HG03571 (cell line): Measurements from ENCODE around the gene CYP27A1.

Experiments used
- ATAC-seq: cut with Tn5 transposase; IDR thresholded peaks from one replicate; pipeline ENCODE4 v1.9.1; 2021; ENCODE audit not compliant: unreplicated experiment

The CYP27A1 gene

DNA sequence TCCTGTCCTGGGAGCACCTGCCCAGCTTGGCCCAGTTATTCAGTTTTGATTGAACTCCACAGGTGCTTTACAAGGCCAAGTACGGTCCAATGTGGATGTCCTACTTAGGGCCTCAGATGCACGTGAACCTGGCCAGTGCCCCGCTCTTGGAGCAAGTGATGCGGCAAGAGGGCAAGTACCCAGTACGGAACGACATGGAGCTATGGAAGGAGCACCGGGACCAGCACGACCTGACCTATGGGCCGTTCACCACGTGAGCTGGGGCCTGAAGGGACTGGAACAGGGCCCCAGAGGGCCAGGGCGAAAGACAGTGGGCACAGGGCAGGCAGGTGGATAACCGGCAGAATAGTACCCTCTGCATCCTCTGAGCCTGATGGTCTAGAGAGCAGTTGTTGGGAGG is 27.6 kb downstream of the CYP27A1 start:
- no peak for ATAC-seq

- no peak for ATAC-seq
Measured at GRCh38 chr2:218810256-218810655, 28.3 kb downstream of the CYP27A1 start.

DNA sequence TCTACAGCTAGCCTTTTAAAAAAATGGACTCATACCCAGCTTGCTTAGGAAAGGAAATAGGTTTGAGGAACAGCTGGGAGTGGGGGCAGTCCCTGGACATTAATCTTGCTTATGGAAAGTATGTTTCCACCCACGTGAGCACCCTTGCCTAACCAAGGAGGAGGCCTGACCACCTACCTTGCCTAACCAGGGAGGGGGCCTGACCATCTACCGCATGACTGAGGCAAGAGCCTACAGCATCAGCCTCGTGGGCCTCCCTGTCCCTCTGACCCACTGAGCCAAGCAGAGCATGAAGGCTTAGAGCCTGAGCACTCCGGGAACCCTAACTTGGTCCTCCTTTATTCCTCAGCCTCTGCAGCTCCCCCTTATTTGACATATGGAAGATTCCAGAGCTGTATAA is 29.4 kb downstream of the CYP27A1 start:
- ATAC-seq: no peak

DNA sequence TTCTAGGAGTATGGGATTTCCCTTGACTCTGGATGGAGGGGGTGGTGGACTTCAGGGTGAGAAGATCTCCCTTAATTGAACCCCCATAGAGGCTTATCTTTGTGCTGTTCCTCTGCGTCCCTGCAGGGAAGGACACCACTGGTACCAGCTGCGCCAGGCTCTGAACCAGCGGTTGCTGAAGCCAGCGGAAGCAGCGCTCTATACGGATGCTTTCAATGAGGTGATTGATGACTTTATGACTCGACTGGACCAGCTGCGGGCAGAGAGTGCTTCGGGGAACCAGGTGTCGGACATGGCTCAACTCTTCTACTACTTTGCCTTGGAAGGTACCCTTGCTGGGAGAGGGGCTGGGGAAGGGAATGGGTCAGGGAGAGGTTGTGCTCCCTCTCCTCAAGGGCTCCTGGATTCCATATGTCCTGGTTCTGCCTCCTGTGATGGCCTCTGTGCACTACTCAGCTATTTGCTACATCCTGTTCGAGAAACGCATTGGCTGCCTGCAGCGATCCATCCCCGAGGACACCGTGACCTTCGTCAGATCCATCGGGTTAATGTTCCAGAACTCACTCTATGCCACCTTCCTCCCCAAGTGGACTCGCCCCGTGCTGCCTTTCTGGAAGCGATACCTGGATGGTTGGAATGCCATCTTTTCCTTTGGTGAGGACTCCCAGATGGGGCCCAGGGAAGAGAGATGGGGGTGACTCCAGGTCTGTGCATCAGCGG is 30.3 kb downstream of the CYP27A1 start:
- no peak for ATAC-seq

DNA sequence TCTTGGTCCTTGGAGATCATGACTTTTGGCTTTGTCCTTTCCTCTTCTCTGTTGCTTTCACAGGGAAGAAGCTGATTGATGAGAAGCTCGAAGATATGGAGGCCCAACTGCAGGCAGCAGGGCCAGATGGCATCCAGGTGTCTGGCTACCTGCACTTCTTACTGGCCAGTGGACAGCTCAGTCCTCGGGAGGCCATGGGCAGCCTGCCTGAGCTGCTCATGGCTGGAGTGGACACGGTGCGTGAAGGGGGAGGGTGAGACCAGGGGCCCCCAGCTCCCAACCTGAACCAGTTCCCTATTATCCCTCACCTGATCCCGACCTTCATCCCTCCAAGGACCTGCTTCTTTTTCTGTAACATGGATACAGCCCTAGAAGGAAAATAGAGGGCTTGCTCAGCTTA is 30.9 kb downstream of the CYP27A1 start:
- no peak for ATAC-seq

- no peak for ATAC-seq
Measured at GRCh38 chr2:218813771-218814460, 32.0 kb downstream of the CYP27A1 start.

DNA sequence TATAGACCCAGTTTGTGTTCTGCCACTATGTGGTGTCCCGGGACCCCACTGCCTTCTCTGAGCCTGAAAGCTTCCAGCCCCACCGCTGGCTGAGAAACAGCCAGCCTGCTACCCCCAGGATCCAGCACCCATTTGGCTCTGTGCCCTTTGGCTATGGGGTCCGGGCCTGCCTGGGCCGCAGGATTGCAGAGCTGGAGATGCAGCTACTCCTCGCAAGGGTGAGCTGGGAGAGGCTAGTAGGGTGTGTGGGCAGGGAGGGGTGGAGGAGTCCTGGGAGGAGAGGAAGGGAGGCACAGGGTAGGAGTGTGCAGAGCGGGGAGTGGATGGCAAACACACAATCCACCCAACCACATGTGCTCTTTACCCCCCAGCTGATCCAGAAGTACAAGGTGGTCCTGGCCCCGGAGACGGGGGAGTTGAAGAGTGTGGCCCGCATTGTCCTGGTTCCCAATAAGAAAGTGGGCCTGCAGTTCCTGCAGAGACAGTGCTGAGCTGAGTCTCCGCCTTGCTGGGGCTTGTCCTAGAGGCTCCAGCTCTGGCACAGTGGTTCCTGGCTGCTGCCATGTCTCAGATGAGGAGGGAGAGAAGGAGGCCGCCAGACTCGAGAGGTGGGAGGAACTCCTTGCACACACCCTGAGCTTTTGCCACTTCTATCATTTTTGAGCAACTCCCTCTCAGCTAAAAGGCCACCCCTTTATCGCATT is 32.7 kb downstream of the CYP27A1 start:
- ATAC-seq: no peak

- ATAC-seq: no peak
Measured at GRCh38 chr2:218815244-218815637, 33.3 kb downstream of the CYP27A1 start.

DNA sequence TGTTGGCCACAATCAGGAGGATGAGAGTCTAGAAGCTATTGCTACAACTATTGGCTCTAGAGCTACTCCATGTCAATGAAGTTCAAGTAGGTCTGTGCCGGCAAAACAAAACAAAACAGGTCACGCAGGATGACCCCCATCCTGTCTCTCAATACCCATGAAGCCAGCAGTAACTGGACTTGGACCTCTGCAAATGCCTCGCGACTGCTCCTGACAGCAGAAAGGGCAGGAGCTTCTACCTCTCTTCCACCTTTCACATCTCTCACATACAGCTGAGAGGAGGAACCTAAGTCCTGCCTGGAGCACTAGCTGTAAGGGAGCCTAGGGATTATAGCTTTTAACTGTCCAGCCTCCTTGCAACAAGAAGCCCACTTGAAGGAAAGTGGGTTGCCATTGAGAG is 33.7 kb downstream of the CYP27A1 start:
- ATAC-seq: no peak

GRCh38 chr2:218816561-218817011 is 34.6 kb downstream of the CYP27A1 start:
- ATAC-seq: no peak

GRCh38 chr2:218819093-218819492 is 37.1 kb downstream of the CYP27A1 start:
- no peak for ATAC-seq

DNA sequence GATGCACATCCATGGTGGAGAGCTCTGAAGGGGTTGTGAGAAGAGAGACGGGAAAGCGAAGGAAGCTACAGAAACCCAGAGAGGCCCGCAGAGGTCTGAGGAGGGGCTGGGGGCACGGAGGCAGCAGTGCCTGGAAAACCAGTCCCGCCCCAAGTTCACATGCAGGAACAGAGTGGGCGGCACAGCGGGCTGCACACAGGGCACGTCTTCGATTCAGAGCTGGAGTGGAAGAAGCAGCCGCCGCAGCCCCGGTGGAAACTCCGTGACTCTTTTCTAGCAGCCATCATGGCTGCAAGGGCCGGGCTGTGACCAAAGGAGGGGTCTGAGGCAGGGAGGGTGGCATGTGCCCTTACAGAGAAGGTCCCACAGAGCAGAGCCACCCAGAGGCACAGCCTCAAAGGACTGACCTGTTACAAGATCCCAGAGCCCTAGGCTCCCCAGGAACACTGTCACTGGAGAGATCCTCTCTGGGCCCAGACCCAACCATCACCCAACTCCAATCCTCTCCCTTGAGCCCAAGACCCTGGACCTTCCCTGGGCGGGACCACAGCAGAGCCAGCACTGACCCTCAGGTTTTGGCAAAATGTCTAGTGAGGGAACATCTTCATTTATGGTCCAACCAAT is 38.9 kb downstream of the CYP27A1 start:
- ATAC-seq: no peak

- no peak for ATAC-seq
Measured at GRCh38 chr2:218821605-218822211, 39.8 kb downstream of the CYP27A1 start.

DNA sequence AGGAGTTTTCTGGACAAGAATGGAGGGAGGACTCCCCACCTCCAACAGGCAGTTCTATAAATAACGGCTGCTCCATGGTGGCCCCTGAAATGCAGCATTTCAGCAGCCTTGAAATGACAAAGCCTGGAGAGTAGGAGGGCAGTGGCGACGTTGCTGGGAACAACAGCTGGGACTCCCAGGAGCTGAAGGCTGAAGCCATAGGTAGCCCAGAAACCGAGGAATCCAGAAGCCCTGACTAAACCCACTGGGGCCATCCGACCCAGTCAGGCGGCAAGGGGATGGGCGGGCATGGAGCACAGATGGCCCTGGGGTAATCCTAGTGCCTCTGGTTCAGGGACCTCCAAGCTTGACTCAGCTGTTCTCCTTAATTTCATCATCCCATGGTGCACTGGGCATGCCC is 40.7 kb downstream of the CYP27A1 start:
- no peak for ATAC-seq

DNA sequence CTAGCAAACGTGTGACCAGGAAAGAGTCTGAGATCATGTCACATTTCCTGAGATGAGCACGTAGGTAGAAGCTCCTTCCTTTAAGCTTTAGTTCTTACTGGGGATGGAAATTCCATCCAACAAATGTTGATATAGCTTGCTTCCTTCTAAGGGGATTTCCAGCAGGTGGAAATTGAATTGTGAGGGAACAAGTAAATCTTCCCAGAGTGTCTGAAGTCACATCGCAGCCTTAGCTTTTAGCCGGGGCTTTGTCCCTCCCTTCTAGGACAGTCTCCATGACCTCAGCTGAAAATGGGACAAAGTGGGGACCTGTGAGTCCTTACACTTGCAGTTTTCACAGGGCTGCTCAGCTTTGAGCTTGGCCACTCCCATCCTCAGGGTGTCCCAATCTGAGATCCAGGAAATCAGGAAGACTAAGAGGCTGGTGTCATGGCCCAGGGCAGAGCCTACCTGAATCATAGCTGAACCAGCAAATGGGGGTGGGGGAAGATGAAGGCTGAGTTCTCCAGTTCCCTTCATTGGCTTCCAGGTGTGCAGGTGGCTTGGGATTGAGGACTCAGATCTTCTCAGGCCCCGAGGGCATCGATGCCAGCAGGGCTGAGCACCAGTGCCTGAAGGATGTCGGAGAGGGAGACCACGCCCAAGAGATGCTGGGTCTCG is 41.4 kb downstream of the CYP27A1 start:
- no peak for ATAC-seq

- no peak for ATAC-seq
Measured at GRCh38 chr2:218824004-218824403, 42.1 kb downstream of the CYP27A1 start.

DNA sequence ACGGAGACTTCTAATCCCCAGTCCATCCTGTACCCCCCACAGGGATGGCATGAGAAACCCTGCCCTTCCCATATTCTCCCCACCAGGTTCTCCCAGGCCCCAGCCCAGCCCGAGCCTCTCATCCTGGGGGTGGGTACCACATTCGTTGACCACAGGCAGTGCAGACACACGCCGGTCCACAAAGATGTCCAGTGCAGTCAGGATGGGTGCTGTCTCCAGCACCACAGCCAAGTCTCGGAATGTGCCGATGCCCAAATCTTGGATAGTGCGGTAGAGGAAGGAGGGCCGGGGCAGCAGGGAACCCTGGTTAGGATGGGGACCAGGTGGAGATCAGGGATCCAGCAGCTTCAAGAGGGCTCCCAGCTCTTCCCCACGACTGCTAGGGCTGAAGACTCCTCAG is 44.8 kb downstream of the CYP27A1 start:
- no peak for ATAC-seq

DNA sequence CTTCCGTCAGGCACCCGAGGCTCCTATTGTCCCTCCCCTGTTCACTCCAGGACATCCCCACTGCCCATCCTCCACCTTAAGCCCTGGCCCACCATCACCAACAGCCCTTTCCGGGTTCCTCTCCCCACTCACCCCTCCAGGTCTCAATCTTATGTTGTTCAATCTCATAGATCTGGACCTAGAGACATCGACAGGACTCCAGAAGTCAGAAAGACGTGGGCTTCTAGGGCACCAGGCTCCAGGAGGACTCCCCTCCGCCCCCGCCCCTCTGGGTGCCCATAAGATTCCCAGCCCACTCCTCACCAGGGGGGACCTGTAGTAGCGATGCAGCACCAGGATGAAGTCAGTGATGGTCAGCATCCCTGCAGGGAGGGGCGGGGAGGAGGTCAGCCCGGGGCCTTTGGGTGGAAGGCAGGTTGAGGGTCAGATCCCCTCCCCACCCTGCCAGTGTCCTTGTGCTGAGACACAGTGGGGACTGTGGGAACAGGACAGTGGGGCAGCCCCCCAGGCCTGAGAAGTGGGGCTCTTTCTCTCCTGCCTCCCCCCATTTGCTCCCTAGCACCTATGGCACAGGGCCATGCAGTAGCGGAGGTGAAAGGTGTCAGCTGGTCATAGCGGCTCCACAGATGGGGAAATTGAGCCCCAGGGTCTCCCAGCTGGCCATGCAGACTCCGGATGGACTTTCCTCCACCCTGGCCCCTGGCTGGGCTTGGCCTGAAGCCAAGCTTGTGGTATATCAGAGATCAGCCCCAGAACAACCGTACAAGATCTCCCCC is 45.9 kb downstream of the CYP27A1 start:
- ATAC-seq: no peak

DNA sequence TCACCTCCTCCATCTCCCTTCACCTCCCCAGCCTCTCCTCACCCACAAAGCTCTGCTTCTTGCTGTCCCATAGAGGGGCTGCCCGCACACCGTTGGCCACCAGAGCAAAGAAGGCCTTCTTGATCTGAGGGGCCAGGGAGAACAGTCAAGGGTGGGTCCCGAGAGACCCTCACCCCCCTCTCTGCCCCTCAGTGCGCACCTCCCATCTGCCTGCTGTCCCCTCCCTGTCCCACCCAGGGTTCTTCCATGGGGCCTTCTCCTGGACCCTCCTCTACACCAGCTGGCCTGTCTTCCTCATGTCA is 46.5 kb downstream of the CYP27A1 start:
- ATAC-seq: no peak

DNA sequence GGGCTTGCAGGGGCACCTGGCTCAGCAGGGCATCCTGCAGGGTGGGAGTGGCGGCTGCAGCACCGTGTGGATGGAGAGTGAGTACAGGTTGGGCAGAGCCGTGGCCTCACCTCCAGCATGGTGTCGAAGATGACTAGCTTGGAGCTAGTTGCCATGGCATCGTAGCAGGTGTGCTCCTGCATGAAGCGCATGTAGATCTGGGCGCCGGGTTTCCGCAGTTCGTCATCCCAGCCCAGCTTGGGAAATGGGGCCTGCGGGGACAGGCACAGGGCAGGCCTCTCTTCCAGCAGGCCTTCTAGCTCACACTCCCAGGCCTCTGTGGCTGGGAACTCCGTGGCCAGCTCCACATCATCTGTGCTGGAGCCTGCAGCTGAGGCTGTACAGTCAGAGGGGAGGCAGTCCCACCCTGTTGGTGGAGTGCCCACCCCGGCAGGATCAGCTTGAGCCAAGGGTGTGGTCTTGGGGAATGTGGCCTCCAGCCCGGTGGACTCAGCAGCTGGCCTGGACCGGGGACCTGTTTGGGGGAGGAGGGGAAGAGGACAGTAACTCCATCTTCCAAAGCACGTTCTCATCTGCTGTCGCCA is 48.0 kb downstream of the CYP27A1 start:
- no peak for ATAC-seq
